ENCODE measurements around the gene ACKR3.

GRCh38 chr2:236607471-236608187 lies 38.0 kb downstream of the ACKR3 start:
- no peak for TF ChIP-seq POLR2AphosphoS5 (IDR thresholded peaks at IDR 0.05; ENCODE audit: low read depth, low read length)
- TF ChIP-seq, protein P1, sequence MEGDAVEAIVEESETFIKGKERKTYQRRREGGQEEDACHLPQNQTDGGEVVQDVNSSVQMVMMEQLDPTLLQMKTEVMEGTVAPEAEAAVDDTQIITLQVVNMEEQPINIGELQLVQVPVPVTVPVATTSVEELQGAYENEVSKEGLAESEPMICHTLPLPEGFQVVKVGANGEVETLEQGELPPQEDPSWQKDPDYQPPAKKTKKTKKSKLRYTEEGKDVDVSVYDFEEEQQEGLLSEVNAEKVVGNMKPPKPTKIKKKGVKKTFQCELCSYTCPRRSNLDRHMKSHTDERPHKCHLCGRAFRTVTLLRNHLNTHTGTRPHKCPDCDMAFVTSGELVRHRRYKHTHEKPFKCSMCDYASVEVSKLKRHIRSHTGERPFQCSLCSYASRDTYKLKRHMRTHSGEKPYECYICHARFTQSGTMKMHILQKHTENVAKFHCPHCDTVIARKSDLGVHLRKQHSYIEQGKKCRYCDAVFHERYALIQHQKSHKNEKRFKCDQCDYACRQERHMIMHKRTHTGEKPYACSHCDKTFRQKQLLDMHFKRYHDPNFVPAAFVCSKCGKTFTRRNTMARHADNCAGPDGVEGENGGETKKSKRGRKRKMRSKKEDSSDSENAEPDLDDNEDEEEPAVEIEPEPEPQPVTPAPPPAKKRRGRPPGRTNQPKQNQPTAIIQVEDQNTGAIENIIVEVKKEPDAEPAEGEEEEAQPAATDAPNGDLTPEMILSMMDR (IDR thresholded peaks at IDR 0.05), result no peak
- TF ChIP-seq SIN3A (IDR thresholded peaks at IDR 0.05; ENCODE audit: borderline replicate concordance, insufficient read depth, low read depth, low read length), result no peak
- TF ChIP-seq, protein P2, sequence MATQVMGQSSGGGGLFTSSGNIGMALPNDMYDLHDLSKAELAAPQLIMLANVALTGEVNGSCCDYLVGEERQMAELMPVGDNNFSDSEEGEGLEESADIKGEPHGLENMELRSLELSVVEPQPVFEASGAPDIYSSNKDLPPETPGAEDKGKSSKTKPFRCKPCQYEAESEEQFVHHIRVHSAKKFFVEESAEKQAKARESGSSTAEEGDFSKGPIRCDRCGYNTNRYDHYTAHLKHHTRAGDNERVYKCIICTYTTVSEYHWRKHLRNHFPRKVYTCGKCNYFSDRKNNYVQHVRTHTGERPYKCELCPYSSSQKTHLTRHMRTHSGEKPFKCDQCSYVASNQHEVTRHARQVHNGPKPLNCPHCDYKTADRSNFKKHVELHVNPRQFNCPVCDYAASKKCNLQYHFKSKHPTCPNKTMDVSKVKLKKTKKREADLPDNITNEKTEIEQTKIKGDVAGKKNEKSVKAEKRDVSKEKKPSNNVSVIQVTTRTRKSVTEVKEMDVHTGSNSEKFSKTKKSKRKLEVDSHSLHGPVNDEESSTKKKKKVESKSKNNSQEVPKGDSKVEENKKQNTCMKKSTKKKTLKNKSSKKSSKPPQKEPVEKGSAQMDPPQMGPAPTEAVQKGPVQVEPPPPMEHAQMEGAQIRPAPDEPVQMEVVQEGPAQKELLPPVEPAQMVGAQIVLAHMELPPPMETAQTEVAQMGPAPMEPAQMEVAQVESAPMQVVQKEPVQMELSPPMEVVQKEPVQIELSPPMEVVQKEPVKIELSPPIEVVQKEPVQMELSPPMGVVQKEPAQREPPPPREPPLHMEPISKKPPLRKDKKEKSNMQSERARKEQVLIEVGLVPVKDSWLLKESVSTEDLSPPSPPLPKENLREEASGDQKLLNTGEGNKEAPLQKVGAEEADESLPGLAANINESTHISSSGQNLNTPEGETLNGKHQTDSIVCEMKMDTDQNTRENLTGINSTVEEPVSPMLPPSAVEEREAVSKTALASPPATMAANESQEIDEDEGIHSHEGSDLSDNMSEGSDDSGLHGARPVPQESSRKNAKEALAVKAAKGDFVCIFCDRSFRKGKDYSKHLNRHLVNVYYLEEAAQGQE (IDR thresholded peaks at IDR 0.05; ENCODE audit: insufficient read depth in 1 of 2, low read depth in 2 of 2, low read length in 1 of 2), result no peak
- no peak for TF ChIP-seq TCF7L2 (IDR thresholded peaks at IDR 0.05; ENCODE audit: low read depth, low read length)
